HG03039 (cell line): ENCODE data around the gene CNNM4.

Experiments used
- ATAC-seq: cut with Tn5 transposase; IDR thresholded peaks from one replicate; pipeline ENCODE4 v1.9.1; 2021; ENCODE audit warnings: mild to moderate bottlenecking, moderate library complexity; ENCODE audit not compliant: unreplicated experiment

CNNM4 gene

GRCh38 chr2:96856776-96857666 is 96.3 kb downstream of the CNNM4 start:
- no peak for ATAC-seq

DNA sequence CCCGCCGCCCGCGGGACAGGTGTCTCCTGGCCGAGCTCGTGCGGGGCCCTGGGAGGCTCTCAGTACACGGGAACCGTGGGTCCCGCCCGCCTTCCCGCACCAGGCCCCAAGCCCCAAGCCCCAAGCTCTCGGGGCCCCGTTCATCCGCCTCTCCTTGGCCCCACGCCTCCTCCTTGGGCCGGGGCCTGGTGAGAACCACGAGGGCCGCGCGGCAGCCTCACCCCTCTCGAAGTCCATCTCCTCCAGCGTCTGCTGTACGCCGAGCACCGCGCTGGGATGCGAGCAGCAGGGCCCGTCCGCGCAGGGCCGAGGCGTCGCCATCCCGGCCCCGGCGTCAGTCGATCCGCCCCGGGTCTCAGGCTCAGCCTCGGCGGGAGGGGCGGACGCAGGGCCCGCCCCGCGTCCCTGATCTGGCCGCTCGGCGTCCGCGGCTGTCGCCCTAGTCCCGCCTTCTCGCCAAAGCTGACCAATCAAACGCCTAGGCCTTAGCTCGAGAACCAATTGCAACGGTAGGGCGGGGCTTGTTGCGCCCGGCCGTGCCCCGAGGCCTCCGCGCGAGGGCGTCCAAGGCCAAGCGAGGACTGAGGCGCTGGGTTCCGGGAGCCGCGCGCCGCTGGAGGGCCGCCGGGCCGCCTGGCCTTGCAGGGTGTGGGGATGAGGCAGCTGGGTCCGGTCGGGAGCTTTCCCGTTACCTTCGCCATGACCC is 97.1 kb downstream of the CNNM4 start, which contains the start of gene ANKRD39:
ANKRD39 (minus strand) TSS at position 350 of the 706 bp plus-strand sequence; CDS start at position 321, 29 bp downstream.
- peak; percentile 90 for ATAC-seq

- no peak for ATAC-seq
Observed at GRCh38 chr2:96859099-96859649, 98.5 kb downstream of the CNNM4 start.

DNA sequence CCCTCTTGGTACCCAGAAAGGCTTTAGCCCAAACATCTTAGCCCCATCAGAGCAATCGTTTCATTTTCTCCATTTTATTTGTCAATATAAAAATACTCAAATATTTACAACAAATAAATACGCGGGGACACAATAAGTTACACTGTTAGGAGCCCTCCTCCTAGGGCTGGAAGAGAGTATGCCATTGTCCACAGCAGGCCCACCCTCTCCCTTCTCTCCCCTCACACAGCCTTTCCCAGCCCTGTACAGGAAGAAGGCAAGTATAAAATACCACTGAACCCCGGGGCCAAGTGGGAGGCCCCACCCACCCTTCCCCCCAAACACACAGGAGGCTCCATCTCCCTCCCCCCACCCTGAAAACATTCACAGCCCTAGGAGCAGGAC is 99.0 kb downstream of the CNNM4 start:
- no peak for ATAC-seq

GRCh38 chr2:96860065-96861029 is 99.6 kb downstream of the CNNM4 start:
- ATAC-seq, result no peak

- ATAC-seq, result no peak
Observed at GRCh38 chr2:96861074-96861473, 100.4 kb downstream of the CNNM4 start.
